PC-9 (cell line): ENCODE measurements around the gene GPC1. TPM values are rescaled to one million over a fixed set of nuclear protein-coding genes. Genes with fewer than 3 reads are reported as not detected.

Experiments
- BruUV-seq: library from RNA; stranded (reverse); fragments of 400-500 nt; replicated peaks from 2 replicates; lab custom pipeline; 2021; lab: Mats Ljungman, UMichigan
- CTCF ChIA-PET: fragments of 300-600 bp; sonication (Branson Sonifier 250); formaldehyde crosslinking; loops from one replicate; lab custom pipeline; 2022; ENCODE audit warnings: antibody characterized with exemption; lab: Charles Lee
- POLR2A ChIA-PET: fragments of 300-600 bp; sonication (Branson Sonifier 250); formaldehyde crosslinking; loops from one replicate; lab custom pipeline; 2022; ENCODE audit warnings: antibody characterized with exemption; ENCODE audit not compliant: unreplicated experiment; lab: Charles Lee
- DNase-seq, 2 experiments: peaks; one replicate each; pipeline versions ENCODE4 v3.0.0 to v3.0.0-alpha.2; 2015 to 2022; ENCODE audit warnings: mixed read lengths in 1 of 2
- H2AFZ ChIP-seq: fragments of 200-600 bp; sonication (generic); 2 replicates; pipeline ENCODE4 v1.8.1; 2017; ENCODE audit warnings: antibody characterized with exemption
- H3F3A ChIP-seq: fragments of 200-600 bp; sonication (generic); 2 replicates; pipeline ENCODE4 v1.8.1; 2017; ENCODE audit warnings: antibody characterized with exemption, mild to moderate bottlenecking, low read depth; ENCODE audit not compliant: insufficient read depth
- H3K27ac ChIP-seq: fragments of 200-600 bp; sonication (generic); 2 replicates; pipeline ENCODE4 v1.6.1; 2016; ENCODE audit warnings: mixed run types
- H3K27me3 ChIP-seq: fragments of 200-600 bp; sonication (generic); 2 replicates; pipeline ENCODE4 v1.6.1; 2016; ENCODE audit warnings: low read depth, mixed run types; ENCODE audit not compliant: insufficient read depth
- H3K36me3 ChIP-seq: fragments of 200-600 bp; sonication (generic); 2 replicates; pipeline ENCODE4 v1.6.1; 2016; ENCODE audit warnings: low read depth, mixed run types
- H3K4me1 ChIP-seq: fragments of 200-600 bp; sonication (generic); replicated peaks from 2 replicates; pipeline ENCODE4 v1.6.1; 2016; ENCODE audit warnings: mixed run types; ENCODE audit not compliant: insufficient read depth
- H3K4me2 ChIP-seq: fragments of 200-600 bp; sonication (generic); 2 replicates; pipeline ENCODE4 v1.6.1; 2017; ENCODE audit warnings: mixed run types
- H3K4me3 ChIP-seq: fragments of 200-600 bp; sonication (generic); 2 replicates; pipeline ENCODE4 v1.6.1; 2016; ENCODE audit warnings: mixed run types
- H3K79me2 ChIP-seq: fragments of 200-600 bp; sonication (generic); 2 replicates; pipeline ENCODE4 v1.6.1; 2017; ENCODE audit warnings: low read depth, mixed run types
- H3K9me2 ChIP-seq: fragments of 200-600 bp; sonication (generic); 2 replicates; pipeline ENCODE4 v1.8.1; 2017; ENCODE audit warnings: mild to moderate bottlenecking; ENCODE audit not compliant: insufficient read depth
- H3K9me3 ChIP-seq: fragments of 200-600 bp; sonication (generic); 2 replicates; pipeline ENCODE4 v1.8.1; 2016; ENCODE audit warnings: low read depth; ENCODE audit not compliant: insufficient read depth
- H4K20me1 ChIP-seq: fragments of 200-600 bp; sonication (generic); 2 replicates; pipeline ENCODE4 v1.8.1; 2017; ENCODE audit not compliant: insufficient read depth
- CTCF ChIP-seq: fragments of 200-600 bp; sonication (generic); conservative IDR thresholded peaks from 2 replicates; pipeline ENCODE4 v1.6.1; 2017; ENCODE audit warnings: mixed run types, antibody characterized with exemption, mild to moderate bottlenecking, moderate library complexity
- EZH2 ChIP-seq: fragments of 200-600 bp; sonication (generic); IDR thresholded peaks from 2 replicates; pipeline ENCODE4 v1.8.0; 2017; ENCODE audit warnings: antibody characterized with exemption, low read depth
- intact Hi-C: fragments of 100-400 bp; cut with micrococcal nuclease; formaldehyde crosslinking; loops from one replicate; pipeline ENCODE4 v1.10.0; 2022; ENCODE audit not compliant: unreplicated experiment
- total RNA-seq: library from RNA; stranded (reverse); gene quantifications from 2 replicates; pipeline ENCODE4 v1.2.3, GENCODE V29; 2021

GPC1 gene
- total RNA-seq, 1 experiment from 2014 or later = 302 TPM

- Histone ChIP-seq H2AFZ (peak overlapping the region; percentile 68), H3K4me2 (peak overlapping the region; percentile 63), H4K20me1 (no peaks in the 10 kb centered on the region), H3K4me3 (peak overlapping the region; percentile 9; the same call in 1 of the 2 replicates), H3K9me3 (no peaks in the 10 kb centered on the region), H3K27me3 (no peaks in the 10 kb centered on the region), H3K79me2 (0 out of 2 replicates have a peak, but pooled peaks cover 2% of the 10 kb centered on the region), H3K9me2 (no peaks in the 10 kb centered on the region), H3K4me1 (peaks cover 25% of the 10 kb centered on the region), H3F3A (peaks cover 30% of the 10 kb centered on the region), H3K27ac (peak overlapping the region; percentile 78), H3K36me3 (no peaks in the 10 kb centered on the region)
- TF ChIP-seq EZH2 = no peak
- no peak for TF ChIP-seq CTCF
- DNase-seq = peak; percentile 91 to 95
- intact Hi-C loops = loop anchor here (1.0 to 2.0 kb wide), 3 partner anchors 40 to 194 kb away; no protein-coding TSS in a partner anchor
- CTCF ChIA-PET = interaction anchor here (0.8 to 1.5 kb wide), 5 partner anchors 12 to 1123 kb away, joined by 3 to 9 read pairs (median 3); no protein-coding TSS in a partner anchor
- BruUV-seq = TSS peak; percentile 72
- POLR2A ChIA-PET = interaction anchor here (0.6 to 1.8 kb wide), 11 partner anchors 39 to 1152 kb away, joined by 3 to 16 read pairs (median 6); partner anchors contain the start of genes CAPN10 and HDAC4
Measured at GRCh38 chr2:240426845-240427721, 8.4 kb upstream of the GPC1 start.

GRCh38 chr2:240427729-240428128, 7.7 kb upstream of the GPC1 start:
- BruUV-seq = no TSS peak
- Histone ChIP-seq H3K4me1 (peaks cover 31% of the 10 kb centered on the region), H4K20me1 (no peaks in the 10 kb centered on the region), H3K4me2 (peak overlapping the region; percentile 63; the same call in 1 of the 2 replicates), H3K79me2 (peaks cover 9% of the 10 kb centered on the region; the same call in 1 of the 2 replicates), H3K36me3 (no peaks in the 10 kb centered on the region), H3K27me3 (no peaks in the 10 kb centered on the region), H3K9me2 (no peaks in the 10 kb centered on the region), H3K4me3 (no peak overlapping the region), H2AFZ (no peak overlapping the region), H3K9me3 (no peaks in the 10 kb centered on the region), H3K27ac (peak overlapping the region; percentile 78), H3F3A (peaks cover 30% of the 10 kb centered on the region)
- intact Hi-C loops = loop anchor here (1.0 to 2.0 kb wide), 3 partner anchors 41 to 195 kb away; no protein-coding TSS in a partner anchor
- no peak for DNase-seq
- ChIA-PET CTCF (interaction anchor here (1.5 kb wide), 1 partner anchor 53 kb away, joined by 3 read pairs; no protein-coding TSS in a partner anchor), POLR2A (interaction anchor here (0.6 to 1.7 kb wide), 4 partner anchors 57 to 194 kb away, joined by 6 to 16 read pairs (median 10); no protein-coding TSS in a partner anchor)
- TF ChIP-seq CTCF (no peak), EZH2 (no peak)

GRCh38 chr2:240428245-240428644, 7.2 kb upstream of the GPC1 start:
- peaks cover 30% of the 10 kb centered on the region for H3F3A ChIP-seq
- H3K4me2 ChIP-seq = no peak overlapping the region
- no peaks in the 10 kb centered on the region for H4K20me1 ChIP-seq
- no peak for TF ChIP-seq EZH2
- no peak for TF ChIP-seq CTCF
- no peaks in the 10 kb centered on the region for H3K9me2 ChIP-seq
- no peak overlapping the region; the same call in 1 of the 2 replicates for H3K27ac ChIP-seq
- H3K27me3 ChIP-seq = no peaks in the 10 kb centered on the region
- H3K9me3 ChIP-seq = no peaks in the 10 kb centered on the region
- peaks cover 36% of the 10 kb centered on the region for H3K4me1 ChIP-seq
- DNase-seq = no peak
- CTCF ChIA-PET = no interaction called here
- H3K36me3 ChIP-seq = no peaks in the 10 kb centered on the region
- peaks cover 14% of the 10 kb centered on the region for H3K79me2 ChIP-seq
- intact Hi-C loops = no loop called here
- H2AFZ ChIP-seq = no peak overlapping the region
- no TSS peak for BruUV-seq
- POLR2A ChIA-PET = interaction anchor here (1.1 kb wide), 1 partner anchor 60 kb away, joined by 16 read pairs; no protein-coding TSS in a partner anchor
- no peak overlapping the region for H3K4me3 ChIP-seq
